Fibroblast of skin of left quadriceps (primary cell): ENCODE results near the gene PTPRQ.
A peak's percentile ranks its signal among the peaks of the same experiment; 100 is the strongest.

Experiments
- DNase-seq, 2 experiments: peaks; one replicate each; pipeline ENCODE4 v3.0.0-alpha.2; 2013; ENCODE audit warnings: low read depth in 2 of 2

PTPRQ gene

GRCh38 chr12:80643961-80644360 is 199.9 kb downstream of the PTPRQ start:
- no peak for DNase-seq

- peak; percentile 71 to 73 for DNase-seq
Measured at GRCh38 chr12:80648881-80649280, 204.8 kb downstream of the PTPRQ start.

- DNase-seq, result no peak
Measured at GRCh38 chr12:80655751-80656150, 211.7 kb downstream of the PTPRQ start.

- no peak for DNase-seq
Measured at GRCh38 chr12:80659512-80660063, 215.6 kb downstream of the PTPRQ start.

GRCh38 chr12:80662586-80662985 is 218.6 kb downstream of the PTPRQ start:
- no peak for DNase-seq

- DNase-seq, result no peak
Measured at GRCh38 chr12:80670214-80670613, 226.2 kb downstream of the PTPRQ start.

- peak; percentile 7 to 13 for DNase-seq
Measured at GRCh38 chr12:80676042-80676636, 232.1 kb downstream of the PTPRQ start.

- DNase-seq, result no peak
Measured at GRCh38 chr12:80676856-80677255, 232.8 kb downstream of the PTPRQ start.

- DNase-seq, result no peak
Measured at GRCh38 chr12:80677994-80678393, 234.0 kb downstream of the PTPRQ start.

GRCh38 chr12:80679346-80680131 is 235.5 kb downstream of the PTPRQ start:
- DNase-seq, result no peak

GRCh38 chr12:80681287-80681686 is 237.3 kb downstream of the PTPRQ start:
- DNase-seq, result peak in 1 of 2 experiments; percentile 8

- DNase-seq, result no peak
Measured at GRCh38 chr12:80681786-80682185, 237.8 kb downstream of the PTPRQ start.

- no peak for DNase-seq
Measured at GRCh38 chr12:80684077-80684495, 240.1 kb downstream of the PTPRQ start.

GRCh38 chr12:80690090-80690489 is 246.1 kb downstream of the PTPRQ start:
- no peak for DNase-seq

- DNase-seq, result no peak
Measured at GRCh38 chr12:80690513-80690912, 246.5 kb downstream of the PTPRQ start.

- DNase-seq, result no peak
Measured at GRCh38 chr12:80692114-80692513, 248.1 kb downstream of the PTPRQ start.

GRCh38 chr12:80697270-80697887 is 253.3 kb downstream of the PTPRQ start:
- no peak for DNase-seq

- no peak for DNase-seq
Measured at GRCh38 chr12:80698256-80698655, 254.2 kb downstream of the PTPRQ start.

- DNase-seq, result no peak
Measured at GRCh38 chr12:80698847-80699542, 255.0 kb downstream of the PTPRQ start.

GRCh38 chr12:80700327-80700726 is 256.3 kb downstream of the PTPRQ start:
- no peak for DNase-seq

GRCh38 chr12:80701388-80701787 is 257.4 kb downstream of the PTPRQ start:
- DNase-seq, result no peak
